Hematopoietic multipotent progenitor cell treated with erythropoietin and hydrocortisone succinate and interleukin-3 and kit ligand, for 15 days (in vitro differentiated cells): ENCODE measurements around the gene PROX2.

Experiments used
- DNase-seq: peaks from one replicate; pipeline ENCODE4 v3.0.0-alpha.2; 2015; ENCODE audit warnings: low spot score

Gene PROX2, protein sequence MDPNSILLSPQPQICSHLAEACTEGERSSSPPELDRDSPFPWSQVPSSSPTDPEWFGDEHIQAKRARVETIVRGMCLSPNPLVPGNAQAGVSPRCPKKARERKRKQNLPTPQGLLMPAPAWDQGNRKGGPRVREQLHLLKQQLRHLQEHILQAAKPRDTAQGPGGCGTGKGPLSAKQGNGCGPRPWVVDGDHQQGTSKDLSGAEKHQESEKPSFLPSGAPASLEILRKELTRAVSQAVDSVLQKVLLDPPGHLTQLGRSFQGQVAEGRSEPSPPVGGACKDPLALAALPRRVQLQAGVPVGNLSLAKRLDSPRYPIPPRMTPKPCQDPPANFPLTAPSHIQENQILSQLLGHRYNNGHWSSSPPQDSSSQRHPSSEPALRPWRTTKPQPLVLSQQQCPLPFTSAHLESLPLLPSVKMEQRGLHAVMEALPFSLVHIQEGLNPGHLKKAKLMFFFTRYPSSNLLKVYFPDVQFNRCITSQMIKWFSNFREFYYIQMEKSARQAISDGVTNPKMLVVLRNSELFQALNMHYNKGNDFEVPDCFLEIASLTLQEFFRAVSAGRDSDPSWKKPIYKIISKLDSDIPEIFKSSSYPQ

DNA sequence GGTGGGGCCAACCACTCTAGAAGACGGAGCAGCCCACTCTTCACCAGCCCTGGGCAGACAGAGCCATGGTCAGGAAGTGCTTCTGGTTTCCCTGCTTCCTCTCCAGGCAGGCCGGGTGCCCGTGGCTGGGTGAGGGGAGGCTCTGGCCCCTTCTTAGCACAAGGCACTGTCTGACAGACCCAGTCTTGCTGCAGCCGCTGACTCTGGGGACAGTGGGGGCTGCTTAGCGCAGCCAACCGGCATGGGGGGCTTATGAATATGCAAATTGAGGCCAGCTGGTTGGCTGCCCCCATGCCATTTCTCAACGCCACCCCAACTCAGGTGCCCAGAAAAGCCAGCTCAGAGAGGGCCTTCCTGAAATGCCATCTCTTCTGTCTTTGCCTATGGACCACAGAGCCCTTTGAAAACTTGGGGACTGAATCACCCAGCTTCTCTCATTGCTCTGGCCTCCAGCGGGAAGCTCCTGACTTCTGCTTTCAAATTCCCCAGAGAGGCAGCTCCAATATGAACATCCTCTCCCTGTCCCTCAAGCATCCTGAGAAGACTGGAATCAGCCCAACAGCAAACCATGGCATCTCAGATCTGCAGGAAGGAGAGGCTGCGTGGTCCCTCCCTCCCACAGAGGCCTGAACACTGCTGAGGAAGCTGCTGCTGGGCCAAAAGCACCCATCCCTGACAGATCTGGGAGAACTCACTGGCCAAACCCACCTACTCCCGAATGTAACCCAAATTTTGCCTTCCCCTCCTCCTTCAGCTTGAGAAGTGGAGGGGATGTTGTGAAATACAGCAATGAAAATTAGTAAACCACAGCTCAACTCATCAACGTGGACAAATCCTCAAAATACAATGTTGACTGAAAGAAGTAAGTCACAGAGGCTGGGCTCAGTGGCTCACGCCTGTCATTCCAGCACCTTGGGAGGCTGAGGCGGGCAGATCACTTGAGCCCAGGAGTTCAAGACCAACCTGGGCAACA lies at the start of gene PROX2:
Gene PROX2 (minus strand): TSS at position 205 of the 973 bp plus-strand sequence. CDS start 12,311 bp downstream, outside the sequence.
- DNase-seq = no peak

DNA sequence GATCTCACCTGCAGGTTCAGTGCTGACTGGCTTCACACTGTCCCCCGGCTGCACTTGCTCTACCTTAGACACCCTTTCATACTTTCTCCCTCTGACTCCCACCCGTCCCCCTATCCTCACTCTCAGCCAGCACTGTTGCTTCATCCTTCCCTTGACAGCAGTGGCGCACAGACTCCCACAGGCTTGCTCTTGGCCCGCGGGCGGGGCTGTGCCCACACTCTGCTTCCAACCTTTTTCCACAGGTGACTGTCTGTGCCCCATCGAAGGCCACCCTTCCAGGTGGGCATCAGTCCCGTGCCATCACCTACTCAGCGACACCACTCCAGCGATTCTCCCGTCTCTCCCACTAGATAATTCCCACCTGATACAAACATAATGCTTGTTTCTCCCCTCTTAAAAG lies 48.1 kb upstream of the PROX2 start:
- no peak for DNase-seq

DNA sequence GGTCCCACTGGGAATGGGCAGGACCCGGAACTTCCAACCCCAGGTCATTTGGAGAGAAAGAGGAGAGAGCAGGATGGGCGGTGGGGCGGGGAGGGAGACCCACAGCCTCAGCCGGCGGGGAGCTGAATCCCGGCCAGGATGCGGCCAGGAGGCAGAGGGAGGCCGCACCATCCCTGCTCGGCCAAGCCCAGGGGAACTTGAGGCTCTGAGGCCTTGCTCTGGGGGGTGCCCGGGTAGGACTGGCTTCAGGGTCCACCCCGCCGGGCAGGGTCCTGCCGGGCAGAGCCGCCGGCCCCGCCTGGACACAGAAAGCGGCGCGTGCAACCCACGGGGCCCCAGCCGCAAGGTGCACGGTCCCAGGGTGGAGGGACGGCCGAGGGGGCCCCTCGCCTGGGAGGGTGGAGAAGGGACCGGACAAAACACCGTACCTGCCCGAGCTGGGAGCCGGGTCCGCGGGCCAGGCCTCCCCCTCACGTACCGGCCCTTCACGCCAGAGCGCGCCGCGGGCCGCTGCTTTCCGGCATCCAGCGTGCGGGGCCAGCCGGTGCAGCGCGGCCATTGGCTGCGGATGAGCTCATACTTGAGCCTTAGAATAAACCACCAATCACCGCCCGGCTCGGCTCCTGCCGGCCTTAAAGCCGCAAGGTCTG lies 46.9 kb upstream of the PROX2 start, which contains the start of gene RPS6KL1:
Gene RPS6KL1 (minus strand): TSS at position 509 of the 650 bp plus-strand sequence. CDS start 1,719 bp downstream, outside the sequence.
- DNase-seq = peak; percentile 79

DNA sequence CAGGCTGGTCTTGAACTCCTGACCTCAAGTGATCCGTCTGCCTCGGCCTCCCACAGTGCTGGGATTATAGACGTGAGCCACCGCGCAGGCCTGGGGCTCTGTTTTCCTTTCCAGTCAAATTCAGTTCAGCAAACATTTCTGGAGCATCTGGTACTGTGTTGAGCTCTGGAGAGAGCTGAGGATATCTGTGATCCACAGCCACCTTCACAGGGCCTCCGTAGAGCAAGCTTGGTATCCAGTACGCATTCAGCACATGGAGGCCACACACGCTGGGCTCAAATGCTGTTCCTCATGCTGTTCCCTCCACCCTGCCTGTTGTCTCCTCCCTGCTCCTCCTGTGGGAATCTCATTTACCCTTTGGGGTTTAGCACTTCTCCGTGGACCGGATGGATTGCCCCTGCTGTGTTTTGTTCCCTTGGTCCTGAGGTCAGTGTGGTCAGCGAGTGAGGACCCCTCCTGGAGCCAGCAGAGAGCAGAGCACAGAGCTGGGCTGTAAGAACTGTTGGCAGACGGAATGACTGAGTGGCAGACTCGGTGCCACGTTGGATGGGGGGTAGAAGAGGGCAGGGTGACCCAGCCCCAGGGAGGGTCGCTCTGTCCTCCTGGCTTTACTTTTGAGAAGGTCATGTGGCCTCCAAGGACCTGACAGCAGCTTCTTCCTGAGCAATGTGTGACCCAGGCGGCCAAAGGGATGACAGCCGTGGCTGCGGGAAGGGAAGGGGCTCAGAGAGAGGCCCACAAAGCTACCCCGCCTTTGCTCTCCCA lies 46.2 kb upstream of the PROX2 start:
- DNase-seq = no peak

DNA sequence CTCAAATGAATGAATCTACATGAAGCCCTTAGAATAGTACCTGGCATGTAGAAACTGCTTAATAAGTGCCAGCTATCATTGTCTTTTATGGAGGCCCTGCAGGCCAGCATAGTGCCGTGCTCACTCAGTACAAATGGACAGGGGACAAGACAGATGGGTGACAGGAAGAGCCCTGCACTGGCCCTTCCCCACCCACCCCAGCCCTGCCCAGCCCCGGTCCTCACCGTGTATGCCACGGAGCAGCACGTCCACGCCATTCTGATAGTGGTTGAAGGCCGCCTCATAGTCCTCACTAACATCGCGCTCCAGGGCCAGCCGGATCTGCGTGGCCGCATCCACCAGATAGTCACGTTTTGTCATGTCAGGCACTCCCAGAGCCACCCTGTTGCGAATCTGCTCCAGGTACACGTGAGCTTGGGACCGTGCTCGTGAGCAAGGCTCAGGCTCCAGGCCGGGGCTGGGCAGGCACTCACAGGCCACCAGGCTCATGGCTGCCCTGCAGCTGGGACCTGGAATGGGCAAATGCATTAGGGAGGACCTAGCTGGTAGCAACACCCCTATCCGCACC lies 45.2 kb upstream of the PROX2 start:
- DNase-seq = no peak

DNA sequence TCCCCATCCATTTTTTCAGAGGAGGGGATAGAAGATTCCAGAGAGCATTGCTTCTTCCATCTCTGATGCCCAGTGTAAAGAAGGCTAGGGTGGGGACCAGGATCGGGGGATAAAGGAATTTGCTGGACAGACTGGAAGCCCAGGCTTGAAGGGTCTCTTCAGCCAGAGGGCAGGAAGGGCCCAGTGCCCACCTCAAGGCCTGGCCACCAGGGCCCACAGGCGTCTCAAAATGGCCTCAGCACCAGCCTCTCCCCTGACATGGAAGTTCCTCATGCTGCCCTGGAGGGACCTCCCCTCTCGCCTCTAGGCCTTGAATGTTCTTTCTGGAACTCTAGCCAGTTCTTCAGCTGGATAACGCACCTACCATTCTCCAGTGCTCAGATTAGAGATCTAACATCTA lies 44.3 kb upstream of the PROX2 start:
- DNase-seq = no peak

DNA sequence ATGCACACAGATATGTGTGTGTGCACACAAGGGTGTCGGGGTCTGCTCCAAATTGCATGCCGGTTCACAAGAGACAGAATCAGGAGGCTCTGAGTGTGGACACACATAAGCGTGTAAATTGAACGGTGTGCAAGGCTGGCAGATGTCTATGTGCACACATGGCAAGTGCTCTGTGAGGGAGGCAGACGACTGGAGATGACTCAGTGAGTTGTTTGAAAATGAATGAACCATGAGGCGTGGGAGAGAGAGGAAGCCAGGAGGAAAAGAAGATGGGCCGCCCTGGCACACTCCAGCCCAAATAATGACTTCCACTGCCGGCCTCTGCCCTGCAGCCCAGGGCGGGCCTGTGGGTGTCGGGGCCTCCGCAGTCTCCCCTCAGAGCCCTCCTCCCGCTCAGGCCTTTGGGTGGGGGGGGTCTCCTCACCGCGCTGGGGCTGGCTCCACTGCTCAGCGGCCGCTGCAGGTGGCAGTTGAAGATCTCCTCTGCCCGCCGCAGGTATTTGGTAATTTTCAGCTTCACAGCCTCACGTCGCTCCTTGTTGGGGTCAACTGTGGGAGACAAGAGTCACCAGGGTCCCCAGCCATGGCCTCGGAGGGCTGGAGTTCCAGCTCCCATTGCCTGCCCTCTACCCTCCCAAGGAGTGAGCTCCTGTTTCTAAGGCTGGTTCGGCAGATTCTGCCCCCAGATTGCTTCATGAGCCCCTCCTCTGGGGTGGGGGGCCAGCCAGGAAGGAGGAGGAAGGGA lies 43.6 kb upstream of the PROX2 start:
- DNase-seq = no peak

DNA sequence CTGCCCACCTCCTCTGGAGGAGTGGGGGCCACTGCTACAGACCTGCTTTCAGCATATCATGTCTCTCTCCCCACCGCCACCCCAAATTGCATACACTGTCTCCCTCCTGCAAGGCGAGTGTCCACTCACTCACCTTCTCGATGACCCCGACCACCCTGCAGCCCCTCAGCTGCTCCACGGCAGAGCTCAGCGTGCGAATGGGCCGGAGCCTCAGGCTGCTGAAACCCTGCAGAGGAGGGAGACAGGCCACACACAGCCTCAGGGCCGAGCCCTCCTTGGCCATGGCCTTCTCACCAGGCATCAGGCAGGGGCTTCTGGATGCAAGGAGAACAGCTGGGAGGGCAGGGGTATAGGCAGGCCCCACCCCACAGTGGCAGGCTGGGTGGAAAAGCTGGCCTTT lies 42.4 kb upstream of the PROX2 start:
- DNase-seq = no peak

DNA sequence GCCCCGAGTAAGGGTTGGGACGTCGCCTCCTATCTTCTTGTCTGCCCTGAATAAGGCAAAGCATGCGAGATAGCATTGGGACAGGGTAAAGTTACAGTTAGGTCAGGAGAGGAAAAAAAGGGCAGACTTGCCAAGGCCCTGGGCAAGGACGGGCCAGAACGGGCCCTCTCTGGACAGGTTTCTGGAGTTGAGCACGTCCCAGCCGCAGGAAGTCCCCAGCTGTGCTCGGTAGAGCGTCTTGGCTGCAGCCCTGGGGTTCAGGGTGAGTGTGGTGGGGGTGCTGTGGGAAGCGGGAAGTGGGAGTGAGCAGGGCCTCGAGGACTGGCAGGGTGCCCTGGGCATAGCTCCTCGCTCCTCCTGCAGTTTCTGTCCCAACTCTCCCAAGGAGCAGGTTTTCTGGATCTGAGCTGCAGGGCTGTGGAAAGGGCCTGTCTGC lies 41.7 kb upstream of the PROX2 start:
- DNase-seq = no peak

DNA sequence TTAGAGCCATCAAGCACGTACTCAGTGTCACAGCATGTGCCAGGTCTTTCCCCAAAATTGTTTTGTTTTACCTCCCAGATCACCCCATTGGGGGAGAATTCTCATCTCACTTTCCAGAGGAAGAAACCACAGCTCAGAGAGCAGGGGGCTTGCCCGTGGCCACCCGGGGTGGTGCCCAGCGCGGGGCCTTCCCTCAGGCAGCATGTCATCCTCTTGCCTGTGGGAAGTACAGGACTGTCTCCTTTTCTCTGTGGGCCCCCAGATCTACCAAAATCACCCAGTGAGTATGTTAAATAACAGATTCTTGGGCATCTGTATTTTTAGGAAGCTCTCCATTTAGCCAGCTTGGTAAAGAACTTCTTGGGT lies 41.2 kb upstream of the PROX2 start:
- no peak for DNase-seq

DNA sequence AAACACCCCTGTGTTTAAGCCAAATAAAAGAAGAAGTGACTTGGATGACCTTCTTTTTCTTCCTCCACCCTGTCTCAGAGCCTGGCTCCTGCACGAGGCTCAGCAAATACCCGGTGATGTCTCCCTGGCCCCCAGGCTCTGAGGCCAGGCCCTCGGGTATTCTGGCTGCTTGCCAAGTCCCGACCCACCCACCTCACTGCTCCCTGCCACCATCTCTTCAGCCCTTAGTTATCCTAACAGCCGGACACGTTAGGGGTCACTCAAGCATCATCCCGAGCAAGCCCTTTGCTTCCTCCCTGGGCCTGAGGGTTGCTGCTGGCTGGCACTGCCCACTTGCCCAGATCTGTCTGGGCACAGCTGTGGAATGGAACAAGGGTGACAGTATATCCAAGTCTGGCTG lies 39.9 kb upstream of the PROX2 start:
- DNase-seq = no peak

DNA sequence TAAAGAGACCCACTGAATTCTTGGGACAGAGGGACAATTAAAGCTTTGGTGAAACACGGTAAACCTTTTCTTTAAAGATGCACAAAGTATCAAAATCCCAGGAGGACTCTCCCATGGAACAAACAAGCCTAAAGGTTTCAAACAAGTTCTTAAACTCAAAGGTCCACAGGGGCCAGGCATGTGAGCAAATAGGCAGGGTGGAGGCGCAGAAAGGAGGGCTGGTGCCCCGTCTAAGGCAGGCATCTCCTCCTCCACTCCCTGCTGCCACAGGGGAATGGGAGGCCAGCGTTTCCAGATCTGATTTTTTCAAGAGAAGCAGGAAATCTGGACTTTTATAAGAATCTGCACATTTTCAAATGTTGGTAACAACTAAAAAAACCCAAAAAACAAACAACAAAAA lies 39.5 kb upstream of the PROX2 start:
- no peak for DNase-seq

DNA sequence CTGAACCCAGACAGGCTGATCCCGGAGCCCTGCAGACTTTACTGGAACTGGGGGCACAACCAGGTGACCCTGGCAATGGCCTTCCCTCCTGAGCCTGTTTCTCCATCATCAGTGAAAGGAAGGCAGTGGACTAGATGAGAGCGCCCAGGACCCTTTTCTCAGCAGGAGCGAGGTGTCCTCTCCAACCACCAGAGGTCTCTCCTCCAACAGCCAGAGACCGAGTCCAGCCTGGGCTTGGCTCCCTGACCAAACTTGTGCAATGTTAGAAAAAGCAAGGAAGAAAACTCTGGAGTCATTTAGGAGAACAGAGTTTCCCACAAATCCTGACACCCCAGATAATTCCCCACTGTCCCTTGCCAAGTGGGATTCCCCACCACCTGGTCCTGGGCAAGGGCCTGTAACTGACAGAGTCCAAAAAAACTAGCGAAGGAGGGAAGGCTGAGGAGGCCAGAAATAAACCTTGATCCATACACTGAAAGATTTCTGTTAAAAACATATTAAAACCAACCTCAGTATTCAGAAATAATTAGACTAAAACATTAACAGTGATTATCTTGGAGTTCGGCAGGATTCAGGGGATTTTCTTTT lies 38.1 kb upstream of the PROX2 start:
- peak; percentile 36 for DNase-seq

DNA sequence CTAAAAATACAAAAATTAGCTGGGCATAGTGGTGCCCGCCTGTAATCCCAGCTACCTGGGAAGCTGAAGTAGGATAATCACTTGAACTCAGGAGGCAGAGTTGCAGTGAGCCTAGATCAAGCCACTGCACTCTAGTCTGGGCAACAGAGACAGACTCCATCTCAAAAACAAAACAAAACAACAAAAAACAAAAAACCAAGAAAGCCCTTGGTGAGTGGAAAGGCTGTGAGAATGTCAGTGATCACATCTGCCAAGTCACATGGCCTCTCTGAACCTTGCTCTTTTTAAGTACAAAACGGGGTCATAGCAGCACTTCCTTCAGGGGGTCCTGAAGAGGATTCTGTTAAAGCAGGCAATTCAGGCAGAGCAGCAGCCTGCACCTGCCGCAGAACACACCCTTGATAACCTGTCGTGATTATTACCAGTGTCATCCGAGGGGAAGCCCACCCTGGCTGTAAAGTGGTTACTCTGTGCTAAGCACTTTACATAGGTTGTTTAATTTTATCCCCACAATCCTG lies 37.5 kb upstream of the PROX2 start:
- DNase-seq = no peak

DNA sequence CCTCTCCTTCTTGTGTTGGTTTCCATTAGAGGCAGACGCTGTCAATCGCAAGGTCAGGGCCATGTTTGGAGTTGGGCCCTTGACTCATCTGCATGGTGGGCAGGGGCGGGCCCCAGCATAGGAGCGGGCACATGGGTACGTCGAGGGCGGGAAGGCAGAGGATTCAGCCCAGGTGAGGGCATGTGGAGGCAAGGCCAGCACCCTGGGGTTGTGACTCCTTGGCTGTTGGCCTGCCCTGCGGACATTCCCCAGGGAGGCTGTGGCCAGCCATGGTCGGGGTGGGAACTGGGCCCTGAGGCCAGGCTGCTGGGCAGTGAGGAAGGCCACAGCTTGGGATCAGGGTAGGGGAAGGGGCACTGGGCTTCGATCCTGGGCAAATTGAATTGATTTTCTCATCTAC lies 36.9 kb upstream of the PROX2 start:
- no peak for DNase-seq

DNA sequence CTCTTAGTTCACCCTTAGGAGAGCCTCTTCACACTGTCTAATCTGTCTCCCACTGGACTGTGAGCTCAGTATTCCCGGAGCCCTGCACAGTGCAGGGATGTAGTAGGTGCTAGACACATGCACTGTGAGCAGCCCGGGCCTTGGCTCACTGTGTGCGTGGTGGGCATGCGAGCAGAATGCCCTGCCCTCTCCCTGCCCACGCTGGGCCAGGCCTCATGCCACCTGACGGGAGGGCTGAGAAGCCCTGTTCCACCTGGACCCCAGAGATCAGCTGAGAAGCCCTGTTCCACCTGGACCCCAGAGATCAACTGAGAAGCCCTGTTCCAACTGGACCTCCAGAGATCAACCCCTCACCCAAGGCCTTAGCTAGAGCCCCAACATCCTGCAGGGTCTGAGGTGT lies 36.2 kb upstream of the PROX2 start:
- DNase-seq = no peak

DNA sequence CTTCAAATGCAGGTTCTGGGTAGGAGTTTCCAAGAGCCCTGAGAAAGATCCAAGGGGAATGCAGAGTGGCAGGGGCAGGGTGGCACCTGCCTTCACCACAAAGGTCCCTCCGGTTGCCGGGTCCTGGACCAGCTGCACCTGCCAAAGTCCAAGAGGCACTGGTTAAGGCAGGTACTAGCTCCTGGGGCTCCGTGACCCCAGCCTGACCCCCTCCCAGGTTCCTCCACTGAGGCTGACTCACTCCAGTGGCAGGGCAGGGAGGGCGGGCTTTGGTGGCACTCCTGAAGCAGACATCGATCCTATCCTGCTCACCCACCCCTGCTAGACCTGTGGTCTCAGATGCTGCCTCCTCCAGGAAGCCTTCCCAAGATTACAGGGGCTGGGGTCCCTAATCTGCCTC lies 35.8 kb upstream of the PROX2 start:
- no peak for DNase-seq

DNA sequence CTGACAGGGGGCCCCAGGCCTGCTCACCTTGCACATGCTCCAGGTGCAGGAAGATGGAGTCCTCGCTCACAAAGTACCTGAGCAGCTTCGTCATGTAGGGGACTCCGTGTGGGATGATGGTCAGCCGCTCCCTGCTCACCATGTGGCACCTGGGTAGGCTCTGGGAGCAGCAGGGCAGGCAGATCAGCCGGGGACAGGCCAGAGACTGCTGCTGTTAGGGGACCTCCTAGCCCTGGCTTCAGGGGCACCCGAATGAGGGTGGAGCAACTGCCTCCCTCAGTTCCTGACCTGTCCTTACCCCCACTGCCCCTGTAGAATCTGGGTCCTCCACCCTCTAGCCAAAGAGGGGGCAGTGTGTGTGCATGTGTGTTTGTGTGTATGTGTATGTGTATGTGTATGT lies 35.3 kb upstream of the PROX2 start:
- no peak for DNase-seq

DNA sequence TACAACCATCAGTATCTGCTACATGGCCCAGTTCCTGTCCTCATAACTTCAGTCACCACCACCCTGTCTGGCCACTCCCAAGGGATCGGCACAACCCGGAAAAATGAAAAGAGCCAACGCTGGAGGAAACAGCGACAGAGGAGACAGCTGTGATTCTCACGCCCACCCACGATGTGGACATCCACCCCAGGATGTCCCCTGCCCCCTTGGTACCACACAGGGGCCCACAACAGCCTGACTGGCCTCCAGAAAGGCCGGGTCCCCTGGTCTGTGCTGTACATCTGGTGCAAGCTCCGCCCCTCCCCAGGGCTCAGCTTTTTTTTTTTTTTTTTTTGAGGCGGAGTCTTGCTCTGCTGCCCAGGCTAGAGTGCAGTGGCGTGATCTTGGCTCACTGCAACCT lies 34.6 kb upstream of the PROX2 start:
- DNase-seq = no peak

DNA sequence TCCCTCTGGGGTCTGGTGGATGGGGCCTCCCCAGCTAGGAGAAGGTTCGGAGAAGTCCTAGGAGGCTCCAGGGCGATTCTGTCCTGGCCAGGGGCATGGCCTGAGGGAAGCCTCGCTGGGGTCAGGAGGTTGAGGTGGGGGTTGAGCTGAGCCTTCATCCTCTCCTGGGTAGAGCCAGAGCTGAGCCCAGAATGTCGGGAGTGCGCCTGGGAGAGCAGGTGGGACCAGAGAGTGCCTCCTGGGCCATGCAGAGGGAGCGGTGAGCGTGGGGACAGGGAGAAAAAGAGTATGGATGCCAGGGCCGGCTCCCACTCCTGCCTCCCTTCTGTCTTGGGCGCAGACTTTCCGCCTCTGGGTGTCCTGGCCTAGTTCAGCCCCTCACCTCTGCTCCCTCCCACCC lies 34.0 kb upstream of the PROX2 start:
- DNase-seq = no peak
